ENCODE data around the gene CPT1C. TPM values are rescaled to one million over a fixed set of nuclear protein-coding genes. Genes with fewer than 3 reads are reported as not detected.

The CPT1C gene
- total RNA-seq, 1 donor from 2014 or later, result 48.8 TPM

- Mint-ChIP-seq H3K9me3 (ENCODE audit: unreplicated experiment) (no peaks in the 10 kb centered on the region), H3K4me1 (ENCODE audit: unreplicated experiment) (peaks cover 28% of the 10 kb centered on the region), H3K36me3 (ENCODE audit: unreplicated experiment) (peaks cover 15% of the 10 kb centered on the region), H3K4me3 (ENCODE audit: unreplicated experiment) (no peak overlapping the region), H3K27ac (ENCODE audit: unreplicated experiment) (no peak overlapping the region), H3K27me3 (ENCODE audit: unreplicated experiment) (no peaks in the 10 kb centered on the region)
- DNase-seq (ENCODE audit: extremely low spot score, unreplicated experiment), result no peak
- TF ChIP-seq, protein P1, sequence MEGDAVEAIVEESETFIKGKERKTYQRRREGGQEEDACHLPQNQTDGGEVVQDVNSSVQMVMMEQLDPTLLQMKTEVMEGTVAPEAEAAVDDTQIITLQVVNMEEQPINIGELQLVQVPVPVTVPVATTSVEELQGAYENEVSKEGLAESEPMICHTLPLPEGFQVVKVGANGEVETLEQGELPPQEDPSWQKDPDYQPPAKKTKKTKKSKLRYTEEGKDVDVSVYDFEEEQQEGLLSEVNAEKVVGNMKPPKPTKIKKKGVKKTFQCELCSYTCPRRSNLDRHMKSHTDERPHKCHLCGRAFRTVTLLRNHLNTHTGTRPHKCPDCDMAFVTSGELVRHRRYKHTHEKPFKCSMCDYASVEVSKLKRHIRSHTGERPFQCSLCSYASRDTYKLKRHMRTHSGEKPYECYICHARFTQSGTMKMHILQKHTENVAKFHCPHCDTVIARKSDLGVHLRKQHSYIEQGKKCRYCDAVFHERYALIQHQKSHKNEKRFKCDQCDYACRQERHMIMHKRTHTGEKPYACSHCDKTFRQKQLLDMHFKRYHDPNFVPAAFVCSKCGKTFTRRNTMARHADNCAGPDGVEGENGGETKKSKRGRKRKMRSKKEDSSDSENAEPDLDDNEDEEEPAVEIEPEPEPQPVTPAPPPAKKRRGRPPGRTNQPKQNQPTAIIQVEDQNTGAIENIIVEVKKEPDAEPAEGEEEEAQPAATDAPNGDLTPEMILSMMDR (IDR thresholded peaks at IDR 0.05), result no peak
These were observed 8.6 kb upstream of the CPT1C start for GRCh38 chr19:49682274-49682673.

DNA sequence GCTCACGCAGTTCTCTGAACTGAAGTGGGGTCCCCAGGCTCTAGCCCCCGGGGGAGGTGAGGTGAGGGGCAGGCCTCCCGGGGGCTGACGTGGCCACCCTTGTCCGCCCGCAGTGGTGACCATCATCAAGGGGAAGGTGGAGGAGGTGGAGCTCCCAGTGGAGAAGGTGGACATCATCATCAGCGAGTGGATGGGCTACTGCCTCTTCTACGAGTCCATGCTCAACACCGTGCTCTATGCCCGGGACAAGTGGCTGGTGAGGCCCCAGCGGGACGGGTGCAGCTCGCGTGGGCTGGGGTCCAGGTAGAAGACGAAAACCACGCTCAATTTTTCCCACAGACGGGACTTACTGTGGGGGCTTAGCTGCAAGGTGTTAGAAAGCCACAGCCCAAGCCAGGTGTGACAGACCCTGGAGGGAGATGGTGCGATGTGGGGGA is 7.1 kb upstream of the CPT1C start:
- DNase-seq (ENCODE audit: extremely low spot score, unreplicated experiment), result no peak
- H3K27me3 Mint-ChIP-seq (ENCODE audit: unreplicated experiment), result no peaks in the 10 kb centered on the region
- H3K4me3 Mint-ChIP-seq (ENCODE audit: unreplicated experiment), result no peak overlapping the region

DNA sequence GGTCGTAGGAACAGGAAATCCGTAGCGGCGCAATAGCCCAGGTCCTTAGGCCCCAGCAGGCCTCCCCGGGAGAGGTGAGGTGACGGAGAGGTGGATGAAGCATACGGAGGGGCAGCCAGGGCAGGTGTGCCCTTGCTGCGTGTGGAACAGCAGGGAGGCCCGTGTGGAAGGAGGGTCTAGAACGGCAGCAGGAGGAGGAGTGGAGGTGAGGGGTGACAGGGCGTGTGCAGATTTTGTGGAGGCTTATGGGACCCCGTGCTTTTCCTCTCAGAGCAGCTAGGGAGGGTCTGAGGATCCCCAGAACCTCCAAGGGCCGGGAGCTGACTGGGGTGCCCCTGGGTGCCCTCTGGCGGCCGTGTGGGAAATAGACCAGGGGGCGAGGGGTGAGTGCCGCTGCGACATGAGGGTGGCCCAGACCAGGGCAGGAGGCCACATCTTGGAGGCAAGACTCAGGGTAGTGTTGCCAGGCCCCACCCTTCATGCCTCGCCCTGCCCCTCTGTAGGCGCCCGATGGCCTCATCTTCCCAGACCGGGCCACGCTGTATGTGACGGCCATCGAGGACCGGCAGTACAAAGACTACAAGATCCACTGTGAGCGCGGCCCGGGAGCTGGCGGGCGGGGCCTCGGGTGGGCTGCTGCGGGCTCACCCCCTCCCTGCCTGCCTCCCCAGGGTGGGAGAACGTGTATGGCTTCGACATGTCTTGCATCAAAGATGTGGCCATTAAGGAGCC is 6.5 kb upstream of the CPT1C start:
- Mint-ChIP-seq H3K27ac (ENCODE audit: unreplicated experiment) (no peak overlapping the region), H3K27me3 (ENCODE audit: unreplicated experiment) (no peaks in the 10 kb centered on the region), H3K4me3 (ENCODE audit: unreplicated experiment) (no peak overlapping the region), H3K4me1 (ENCODE audit: unreplicated experiment) (peaks cover 18% of the 10 kb centered on the region), H3K36me3 (ENCODE audit: unreplicated experiment) (peaks cover 19% of the 10 kb centered on the region), H3K9me3 (ENCODE audit: unreplicated experiment) (no peaks in the 10 kb centered on the region)
- TF ChIP-seq, protein P1 (IDR thresholded peaks at IDR 0.05), result peak; percentile 30
- no peak for DNase-seq (ENCODE audit: extremely low spot score, unreplicated experiment)

More for the DNA sequence above, 7.1 kb upstream of the CPT1C start:
- Mint-ChIP-seq H3K9me3 (ENCODE audit: unreplicated experiment) (no peaks in the 10 kb centered on the region), H3K27ac (ENCODE audit: unreplicated experiment) (no peak overlapping the region), H3K4me1 (ENCODE audit: unreplicated experiment) (peaks cover 23% of the 10 kb centered on the region), H3K36me3 (ENCODE audit: unreplicated experiment) (peaks cover 19% of the 10 kb centered on the region)
- TF ChIP-seq, protein P1 (IDR thresholded peaks at IDR 0.05), result no peak

DNA sequence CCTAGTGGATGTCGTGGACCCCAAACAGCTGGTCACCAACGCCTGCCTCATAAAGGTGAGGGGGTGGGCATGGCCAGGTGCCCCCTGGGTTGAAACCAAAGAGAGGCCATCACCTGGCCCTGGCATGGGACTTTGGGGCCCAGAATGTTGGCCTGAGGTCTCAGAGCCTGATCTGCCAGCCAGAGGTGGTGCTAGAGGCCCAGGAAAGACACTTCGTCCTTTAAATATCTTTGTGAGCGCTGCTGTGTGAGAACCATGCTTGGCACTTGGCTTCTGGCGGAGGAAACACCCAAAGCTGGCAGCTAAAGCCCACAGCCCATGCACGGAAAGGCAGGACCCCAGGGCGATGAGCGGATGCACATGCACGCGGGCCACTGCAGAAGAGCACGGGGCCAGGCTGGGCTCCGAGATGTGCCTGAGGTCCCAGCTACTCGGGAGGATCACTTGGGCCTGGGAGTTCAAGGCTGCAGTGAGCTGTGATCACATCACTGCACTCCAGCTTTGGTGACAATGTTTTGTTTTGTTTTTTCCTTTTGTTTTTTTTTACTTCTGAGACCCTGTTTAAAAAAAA is 5.8 kb upstream of the CPT1C start:
- TF ChIP-seq, protein P1 (IDR thresholded peaks at IDR 0.05), result no peak
- Mint-ChIP-seq H3K4me1 (ENCODE audit: unreplicated experiment) (peaks cover 17% of the 10 kb centered on the region), H3K9me3 (ENCODE audit: unreplicated experiment) (no peaks in the 10 kb centered on the region), H3K27me3 (ENCODE audit: unreplicated experiment) (no peaks in the 10 kb centered on the region), H3K4me3 (ENCODE audit: unreplicated experiment) (no peak overlapping the region), H3K27ac (ENCODE audit: unreplicated experiment) (no peak overlapping the region), H3K36me3 (ENCODE audit: unreplicated experiment) (peaks cover 19% of the 10 kb centered on the region)
- DNase-seq (ENCODE audit: extremely low spot score, unreplicated experiment), result no peak

DNA sequence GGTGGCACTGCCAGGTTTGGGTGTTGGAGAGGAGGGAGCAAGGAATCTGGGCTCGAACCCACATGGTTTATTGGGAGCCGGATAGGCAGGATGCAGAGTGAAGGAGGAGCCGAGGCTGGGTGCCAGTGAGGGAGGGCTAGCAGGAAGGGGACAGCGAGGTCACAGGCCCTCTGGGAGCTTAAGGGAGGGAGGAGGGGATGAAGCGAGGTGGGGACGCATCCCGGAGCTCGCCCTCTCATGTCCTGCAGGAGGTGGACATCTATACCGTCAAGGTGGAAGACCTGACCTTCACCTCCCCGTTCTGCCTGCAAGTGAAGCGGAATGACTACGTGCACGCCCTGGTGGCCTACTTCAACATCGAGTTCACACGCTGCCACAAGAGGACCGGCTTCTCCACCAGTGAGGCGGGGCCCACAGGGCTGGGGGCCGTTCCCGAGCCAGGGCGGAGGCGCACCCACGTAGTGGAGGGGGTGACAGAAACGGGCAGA is 5.0 kb upstream of the CPT1C start:
- TF ChIP-seq, protein P1 (IDR thresholded peaks at IDR 0.05), result no peak
- no peak overlapping the region for H3K27ac Mint-ChIP-seq (ENCODE audit: unreplicated experiment)
- no peak overlapping the region for H3K4me3 Mint-ChIP-seq (ENCODE audit: unreplicated experiment)
- peaks cover 17% of the 10 kb centered on the region for H3K4me1 Mint-ChIP-seq (ENCODE audit: unreplicated experiment)
- no peaks in the 10 kb centered on the region for H3K9me3 Mint-ChIP-seq (ENCODE audit: unreplicated experiment)
- H3K36me3 Mint-ChIP-seq (ENCODE audit: unreplicated experiment), result peaks cover 19% of the 10 kb centered on the region
- DNase-seq (ENCODE audit: extremely low spot score, unreplicated experiment), result no peak
- H3K27me3 Mint-ChIP-seq (ENCODE audit: unreplicated experiment), result no peaks in the 10 kb centered on the region
